GM10266 (cell line): ENCODE measurements around the gene GPSM1.

Experiments used
- DNase-seq: peaks from one replicate; pipeline ENCODE4 v3.0.0; 2012; ENCODE audit errors: extremely low spot score
- TF ChIP-seq, protein P1 (sequence below): IDR thresholded peaks from 2 replicates; pipeline ENCODE4 v1.5.1; 2012; ENCODE audit warnings: mild to moderate bottlenecking, low read depth; ENCODE audit not compliant: control insufficient read depth, insufficient read depth; ENCODE audit errors: missing control alignments

The GPSM1 gene

GRCh38 chr9:136327304-136327974, at the start of gene GPSM1:
TSS of gene GPSM1 (plus strand) at chr9:136327539. CDS start at chr9:136327696, 157 bp downstream.
- TF ChIP-seq, protein P1, sequence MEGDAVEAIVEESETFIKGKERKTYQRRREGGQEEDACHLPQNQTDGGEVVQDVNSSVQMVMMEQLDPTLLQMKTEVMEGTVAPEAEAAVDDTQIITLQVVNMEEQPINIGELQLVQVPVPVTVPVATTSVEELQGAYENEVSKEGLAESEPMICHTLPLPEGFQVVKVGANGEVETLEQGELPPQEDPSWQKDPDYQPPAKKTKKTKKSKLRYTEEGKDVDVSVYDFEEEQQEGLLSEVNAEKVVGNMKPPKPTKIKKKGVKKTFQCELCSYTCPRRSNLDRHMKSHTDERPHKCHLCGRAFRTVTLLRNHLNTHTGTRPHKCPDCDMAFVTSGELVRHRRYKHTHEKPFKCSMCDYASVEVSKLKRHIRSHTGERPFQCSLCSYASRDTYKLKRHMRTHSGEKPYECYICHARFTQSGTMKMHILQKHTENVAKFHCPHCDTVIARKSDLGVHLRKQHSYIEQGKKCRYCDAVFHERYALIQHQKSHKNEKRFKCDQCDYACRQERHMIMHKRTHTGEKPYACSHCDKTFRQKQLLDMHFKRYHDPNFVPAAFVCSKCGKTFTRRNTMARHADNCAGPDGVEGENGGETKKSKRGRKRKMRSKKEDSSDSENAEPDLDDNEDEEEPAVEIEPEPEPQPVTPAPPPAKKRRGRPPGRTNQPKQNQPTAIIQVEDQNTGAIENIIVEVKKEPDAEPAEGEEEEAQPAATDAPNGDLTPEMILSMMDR: no peak
- DNase-seq: peak; percentile 70

DNA sequence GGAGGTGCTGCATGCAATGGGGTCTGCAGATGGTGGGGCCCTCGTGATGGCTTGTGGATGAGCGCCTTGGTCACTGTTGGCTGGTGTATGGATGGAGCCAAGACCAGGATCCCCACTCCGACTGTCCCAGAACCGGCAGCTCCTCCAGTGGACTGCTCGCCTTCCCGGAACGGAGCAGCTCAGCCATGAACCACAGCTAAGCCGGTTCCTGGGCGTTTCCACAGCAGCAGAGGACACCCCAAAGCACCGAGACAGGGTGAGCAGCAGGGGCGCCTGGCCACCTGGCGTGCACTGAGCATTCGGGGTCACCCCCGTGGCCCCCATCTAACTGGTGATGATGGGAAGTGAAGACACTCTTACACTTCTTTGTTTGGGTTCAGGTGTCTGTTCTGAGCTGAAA, 49.6 kb upstream of the GPSM1 start:
- TF ChIP-seq, protein P1: no peak
- DNase-seq: no peak

- TF ChIP-seq, protein P1: no peak
- DNase-seq: no peak
Measured at GRCh38 chr9:136278221-136278620, 49.1 kb upstream of the GPSM1 start.

GRCh38 chr9:136278894-136279293, 48.4 kb upstream of the GPSM1 start:
- TF ChIP-seq, protein P1: no peak
- no peak for DNase-seq

- TF ChIP-seq, protein P1: no peak
- DNase-seq: no peak
Measured at GRCh38 chr9:136279471-136279870, 47.9 kb upstream of the GPSM1 start.

GRCh38 chr9:136280535-136281315, 46.6 kb upstream of the GPSM1 start:
- DNase-seq: no peak
- TF ChIP-seq, protein P1: no peak

- TF ChIP-seq, protein P1: no peak
- no peak for DNase-seq
Measured at GRCh38 chr9:136281421-136282271, 45.7 kb upstream of the GPSM1 start.
